Measurements from ENCODE around the gene ASB11.

ASB11 gene

DNA sequence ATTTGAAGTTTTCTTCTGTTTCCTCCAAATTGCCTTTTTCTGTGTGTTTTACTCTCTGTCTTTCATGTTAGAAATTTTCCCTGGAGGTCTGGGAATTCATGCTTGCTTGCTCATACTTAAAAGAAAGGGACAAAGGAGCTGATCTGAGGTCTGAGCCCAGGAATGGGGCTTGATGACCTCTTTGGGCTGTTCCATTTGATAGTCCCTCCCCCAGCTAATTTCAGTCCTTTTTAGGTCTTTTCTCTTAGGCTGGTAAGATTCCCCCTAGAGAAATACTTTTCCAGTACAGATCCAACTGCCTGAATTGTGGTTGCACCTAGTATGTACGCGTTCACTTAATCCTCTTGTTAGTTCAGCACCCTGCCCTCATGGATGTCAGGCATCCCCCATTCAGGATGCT is 25.4 kb upstream of the ASB11 start:
- TF ChIP-seq TEAD4 (IDR thresholded peaks at IDR 0.05): no peak
- TF ChIP-seq CEBPB (IDR thresholded peaks at IDR 0.05): no peak

DNA sequence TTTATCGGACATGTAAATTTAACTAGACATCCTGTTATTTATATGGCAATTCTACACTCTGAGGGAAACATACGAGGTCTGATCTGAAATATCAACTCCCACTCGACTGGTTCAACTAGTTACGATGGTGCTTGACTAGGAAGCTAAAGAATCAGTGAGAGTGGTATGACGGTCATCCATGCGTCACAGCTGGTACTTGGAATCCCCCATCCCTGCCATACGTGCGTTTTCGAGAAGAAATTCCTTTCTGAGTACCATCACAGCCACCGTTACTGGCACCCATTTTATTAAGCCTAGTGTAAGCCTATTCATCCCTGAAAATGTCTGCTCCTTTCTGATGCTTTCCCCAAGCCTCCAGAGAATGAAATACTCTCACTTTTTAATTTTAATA is 20.6 kb upstream of the ASB11 start:
- TF ChIP-seq CEBPB (IDR thresholded peaks at IDR 0.05) (no peak), CREB1 (IDR thresholded peaks at IDR 0.05; ENCODE audit: low read depth) (no peak), MAX (IDR thresholded peaks at IDR 0.05) (no peak), TAF1 (IDR thresholded peaks at IDR 0.05; ENCODE audit: low read depth) (no peak), USF1 (IDR thresholded peaks at IDR 0.05) (no peak), REST (IDR thresholded peaks at IDR 0.05; ENCODE audit: low read depth) (no peak), EGR1 (IDR thresholded peaks at IDR 0.05) (no peak), TCF12 (IDR thresholded peaks at IDR 0.05; ENCODE audit: low read depth) (no peak), FOXM1 (IDR thresholded peaks at IDR 0.05; ENCODE audit: borderline replicate concordance, low read depth) (no peak), YY1 (IDR thresholded peaks at IDR 0.05; ENCODE audit: low read depth) (no peak), NFIC (IDR thresholded peaks at IDR 0.05) (no peak)

DNA sequence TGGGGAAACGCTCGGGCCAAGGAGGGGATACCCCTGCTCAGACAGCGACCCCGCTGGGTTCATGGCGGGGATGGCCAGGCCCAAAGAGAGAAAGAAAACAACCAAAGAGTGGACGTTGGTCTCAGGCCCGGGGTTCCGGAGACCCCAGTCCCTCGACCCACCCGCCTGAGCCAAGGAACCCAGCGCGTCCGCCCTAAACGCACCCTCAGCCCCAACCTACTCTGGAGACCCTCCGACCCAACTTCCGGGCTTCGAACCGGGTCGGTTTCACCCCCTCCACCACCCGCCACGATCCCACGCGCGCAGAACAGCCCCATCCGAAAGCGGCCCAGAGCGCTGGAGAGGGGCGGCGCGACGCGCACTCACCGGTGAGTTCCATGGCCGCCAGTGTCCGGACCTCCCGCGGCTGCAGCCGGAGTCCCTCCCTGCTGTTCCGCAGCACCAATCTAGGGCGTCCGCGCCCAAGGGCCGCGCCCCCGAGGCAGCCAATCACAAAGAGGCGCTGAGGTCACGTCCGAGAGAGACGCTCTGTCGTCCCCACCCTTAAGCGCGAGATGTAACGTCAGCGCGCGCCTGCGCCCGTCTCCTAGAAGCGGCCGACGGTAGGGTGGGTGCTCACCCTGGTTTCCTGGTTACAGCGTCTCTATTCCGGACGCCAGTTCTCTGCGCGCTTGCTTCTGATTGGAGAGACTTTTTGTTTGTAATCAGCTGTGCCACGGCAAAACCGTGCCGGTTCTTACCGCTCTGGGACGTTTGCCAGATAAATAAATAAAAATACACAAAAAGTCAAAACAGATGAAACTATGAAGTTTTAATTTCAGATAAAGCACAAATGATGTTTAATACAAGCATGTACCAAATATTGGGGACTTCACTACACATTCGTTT is 19.9 kb upstream of the ASB11 start, which contains the start of gene PIGA:
Gene PIGA (minus strand): TSS at position 389 of the 888 bp plus-strand sequence. CDS start 3,593 bp downstream, outside the sequence.
- TF ChIP-seq FOXM1 (IDR thresholded peaks at IDR 0.05; ENCODE audit: borderline replicate concordance, low read depth) (peak; percentile 65; the same call in 1 of the 2 replicates), TCF12 (IDR thresholded peaks at IDR 0.05; ENCODE audit: low read depth) (no peak), CREB1 (IDR thresholded peaks at IDR 0.05; ENCODE audit: low read depth) (peak; percentile 77), YY1 (IDR thresholded peaks at IDR 0.05; ENCODE audit: low read depth) (peak; percentile 80), USF1 (IDR thresholded peaks at IDR 0.05) (peak; percentile 20; the same call in 1 of the 2 replicates), RAD21 (IDR thresholded peaks at IDR 0.05; ENCODE audit: low read depth) (no peak), TAF1 (IDR thresholded peaks at IDR 0.05; ENCODE audit: low read depth) (peak; percentile 40; the same call in 1 of the 2 replicates)

- no peak for TF ChIP-seq NFIC (IDR thresholded peaks at IDR 0.05)
- no peak for TF ChIP-seq EP300 (IDR thresholded peaks at IDR 0.05; ENCODE audit: borderline replicate concordance)
- no peak for TF ChIP-seq USF1 (IDR thresholded peaks at IDR 0.05)
- TF ChIP-seq TAF1 (IDR thresholded peaks at IDR 0.05; ENCODE audit: low read depth): no peak
- no peak for TF ChIP-seq ZBTB7A (IDR thresholded peaks at IDR 0.05; ENCODE audit: low read depth)
- TF ChIP-seq TEAD4 (IDR thresholded peaks at IDR 0.05): no peak
- no peak for TF ChIP-seq RAD21 (IDR thresholded peaks at IDR 0.05; ENCODE audit: low read depth)
- TF ChIP-seq CEBPB (IDR thresholded peaks at IDR 0.05): no peak
- TF ChIP-seq REST (IDR thresholded peaks at IDR 0.05; ENCODE audit: low read depth): no peak
- no peak for TF ChIP-seq EGR1 (IDR thresholded peaks at IDR 0.05)
- no peak for TF ChIP-seq CREB1 (IDR thresholded peaks at IDR 0.05; ENCODE audit: low read depth)
- TF ChIP-seq TCF12 (IDR thresholded peaks at IDR 0.05; ENCODE audit: low read depth): no peak
- TF ChIP-seq YY1 (IDR thresholded peaks at IDR 0.05; ENCODE audit: low read depth): no peak
- TF ChIP-seq FOXM1 (IDR thresholded peaks at IDR 0.05; ENCODE audit: borderline replicate concordance, low read depth): no peak
Measured at GRCh38 chrX:15334561-15334960, 19.1 kb upstream of the ASB11 start.

DNA sequence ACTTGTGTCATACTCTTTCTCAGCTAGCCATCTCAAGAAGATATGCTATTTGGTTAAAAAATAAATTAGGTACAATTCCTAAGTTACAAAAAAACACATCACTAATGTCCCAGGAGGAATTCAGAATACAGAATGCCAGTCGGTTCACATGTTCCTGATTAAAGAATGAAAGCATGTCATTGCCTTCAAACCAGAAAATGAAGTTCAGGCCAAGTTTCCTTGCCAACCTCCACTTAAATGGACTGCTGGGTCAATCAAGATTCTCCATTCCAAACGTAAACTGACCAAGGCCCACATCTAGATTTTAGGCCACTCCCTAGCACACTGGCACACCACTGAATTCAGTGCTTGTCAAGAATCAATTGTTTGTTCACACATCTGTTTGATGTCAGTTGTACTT is 13.4 kb upstream of the ASB11 start:
- TF ChIP-seq REST (IDR thresholded peaks at IDR 0.05; ENCODE audit: low read depth) (no peak), EGR1 (IDR thresholded peaks at IDR 0.05) (no peak)

Measured in Ishikawa (cell line).